ENCODE data around the gene TSPAN33.
"Not testable (repeated sequence)": the region's sequence is repeated elsewhere in the genome, so short reads cannot be mapped to it uniquely, and the experiment has no call there.

TSPAN33 gene

DNA sequence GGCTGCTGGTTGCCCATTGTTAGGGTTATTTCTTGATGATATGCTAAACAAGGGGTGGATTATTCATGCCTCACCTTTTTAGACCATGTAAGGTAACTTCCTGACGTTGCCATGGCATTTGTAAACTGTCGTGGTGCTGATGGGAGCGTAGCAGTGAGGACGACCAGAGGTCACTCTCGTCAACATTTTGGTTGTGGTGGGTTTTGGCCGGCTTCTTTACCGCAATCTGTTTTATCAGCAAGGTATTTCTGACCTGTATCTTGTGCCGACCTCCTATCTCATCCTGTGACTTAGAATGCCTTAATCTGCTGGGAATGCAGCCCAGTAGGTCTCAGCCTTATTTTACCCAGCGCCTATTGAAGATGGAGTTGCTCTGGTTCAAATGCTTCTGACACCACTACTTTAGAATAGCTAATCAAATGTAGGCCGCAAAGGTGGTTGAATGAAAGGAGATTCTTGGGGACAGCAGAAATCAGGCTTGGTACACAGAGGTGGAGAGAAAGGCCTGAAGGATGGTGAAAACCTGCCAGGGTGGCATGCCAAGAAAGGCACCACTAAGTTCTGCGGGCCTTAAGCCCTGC lies 26.0 kb downstream of the TSPAN33 start:
- DNase-seq = no peak

DNA sequence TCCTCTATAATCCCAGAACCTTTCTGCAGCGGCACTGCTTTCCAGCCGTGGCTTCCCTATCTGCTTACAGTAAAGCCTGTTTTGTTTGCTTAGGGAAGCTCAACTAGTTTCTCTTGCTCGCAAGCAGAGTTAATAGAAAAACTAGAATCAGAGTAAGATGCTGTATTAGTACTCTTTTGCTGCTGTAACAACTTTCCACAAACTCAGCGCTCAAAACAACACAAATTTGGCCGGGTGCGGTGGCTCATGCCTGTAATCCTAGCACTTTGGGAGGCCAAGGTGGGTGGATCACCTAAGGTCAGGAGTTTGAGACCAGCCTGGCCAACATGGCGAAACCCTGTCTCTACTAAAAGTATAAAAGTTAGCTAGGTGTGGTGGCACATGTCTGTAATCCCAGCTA lies 29.4 kb downstream of the TSPAN33 start:
- not testable (repeated sequence) for DNase-seq

DNA sequence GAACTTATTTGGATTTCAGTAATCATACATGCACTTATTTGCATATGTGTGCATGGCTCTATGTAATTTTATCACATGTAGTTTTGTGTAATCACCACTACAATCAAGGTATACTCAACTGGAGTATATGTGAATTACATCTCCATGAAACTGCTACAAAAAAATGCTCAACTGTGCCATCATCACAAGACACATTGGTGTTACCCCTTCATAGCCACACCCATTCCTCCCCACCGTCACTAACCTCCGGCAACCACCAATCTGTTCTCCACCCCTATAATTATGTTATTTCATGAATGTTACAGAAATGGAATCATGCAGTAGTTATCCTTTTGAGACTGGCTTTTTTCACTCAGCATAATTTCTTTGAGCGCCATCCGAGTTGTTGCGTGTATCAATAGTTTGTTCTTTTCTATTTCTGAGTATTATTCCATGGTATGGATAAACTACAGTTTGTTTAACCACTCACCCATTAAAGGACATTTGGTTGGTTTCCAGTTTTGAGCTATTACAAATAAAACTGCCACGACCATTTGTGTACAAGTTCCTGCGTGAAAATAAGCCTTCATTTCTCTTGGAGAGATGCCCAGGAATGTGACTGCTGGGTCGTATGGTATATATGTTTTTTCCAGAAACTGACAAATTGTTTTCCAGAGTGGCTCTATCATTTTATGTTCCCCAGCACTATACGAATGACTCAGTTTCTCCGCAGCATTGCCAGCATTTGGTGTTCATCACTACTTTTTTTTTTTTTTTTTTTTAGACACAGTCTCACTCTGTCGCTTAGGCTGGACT lies 32.6 kb downstream of the TSPAN33 start:
- DNase-seq = no peak

DNA sequence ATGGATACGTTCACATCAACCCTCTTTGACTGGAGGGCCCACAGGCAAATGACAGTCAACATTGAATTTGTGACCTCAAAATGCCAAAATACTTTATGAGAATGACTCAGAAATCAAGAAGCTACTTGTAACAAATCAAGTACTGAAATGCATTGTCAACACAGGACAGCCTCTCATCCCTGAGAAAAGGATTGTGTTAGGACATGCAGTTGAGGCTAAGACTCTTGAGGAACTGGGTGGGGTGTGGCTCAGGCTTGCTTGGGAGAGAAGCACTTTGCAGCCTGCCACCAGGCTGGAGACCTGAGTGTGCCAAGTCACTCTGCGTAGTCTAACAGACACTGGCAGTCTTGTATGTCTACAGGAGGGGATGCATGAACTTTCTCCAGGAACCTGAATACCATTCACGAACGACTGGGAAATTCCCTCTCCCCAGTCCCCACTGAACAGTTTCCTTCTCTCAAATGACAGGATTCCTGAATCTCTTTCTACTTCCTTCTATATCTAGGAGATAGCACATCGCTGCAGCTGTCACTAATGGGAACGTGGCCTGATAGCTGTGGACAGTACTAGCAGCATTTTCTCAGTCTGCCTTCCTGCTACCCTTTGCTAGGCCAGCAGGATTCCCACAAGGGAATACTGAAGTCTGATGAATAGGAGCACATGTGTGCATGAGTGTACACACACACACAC lies 40.6 kb downstream of the TSPAN33 start:
- DNase-seq = no peak

DNA sequence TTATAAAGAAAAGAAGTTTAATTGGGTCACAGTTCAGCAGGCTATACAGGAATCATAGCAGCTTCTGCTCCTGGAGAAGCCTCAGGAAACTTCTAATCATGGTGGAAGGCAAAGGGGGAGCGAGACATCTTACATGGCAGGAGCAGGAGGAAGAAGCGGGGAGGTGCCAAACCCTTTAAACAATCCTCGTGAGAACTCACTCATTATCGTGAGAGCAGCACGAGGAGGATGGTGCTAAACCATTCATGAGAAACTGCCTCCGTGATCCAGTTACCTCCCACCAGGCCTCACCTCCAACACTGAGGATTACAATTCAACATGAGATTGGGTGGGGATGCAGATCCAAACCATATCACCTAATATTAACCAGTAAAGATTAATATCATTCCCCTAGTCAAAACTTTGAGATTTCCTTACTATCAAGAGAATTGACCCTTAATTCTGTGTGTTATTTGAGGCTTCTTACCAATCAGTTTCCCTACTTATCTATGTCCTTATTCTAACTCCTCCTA lies 42.3 kb downstream of the TSPAN33 start:
- DNase-seq = no peak

DNA sequence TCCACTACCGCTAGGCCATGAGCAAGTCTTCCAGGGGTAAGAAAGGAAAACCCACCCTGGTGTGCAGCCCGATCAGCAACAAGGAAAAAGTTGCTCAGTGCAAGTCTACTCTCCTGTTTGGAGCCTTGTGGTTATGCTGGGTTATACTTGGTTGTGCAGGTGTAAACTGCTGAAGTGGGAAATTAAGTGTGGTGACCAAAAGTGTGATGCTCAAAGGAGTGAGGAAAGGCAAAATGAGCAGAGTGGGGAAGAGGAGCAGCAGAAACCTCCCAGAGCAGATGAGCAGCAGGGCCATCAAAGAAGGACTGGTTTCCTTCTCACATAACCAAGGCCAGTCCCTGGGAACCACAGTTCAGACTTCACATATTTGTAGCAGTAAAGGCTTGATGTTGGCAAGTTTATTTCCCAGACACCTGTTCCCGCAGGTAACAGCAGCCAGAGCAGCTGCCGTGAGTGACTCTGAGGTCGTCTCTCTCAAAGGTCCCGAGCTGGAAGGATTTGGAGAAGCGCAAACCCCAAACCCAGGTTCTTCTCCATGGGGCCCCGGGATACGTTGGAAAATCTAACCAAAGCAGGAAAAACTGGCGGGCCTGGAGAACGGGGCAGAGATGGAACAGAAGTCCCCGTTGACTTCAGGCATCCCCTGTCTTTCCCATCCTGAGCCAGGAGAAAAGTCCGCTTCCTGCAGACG lies 43.3 kb downstream of the TSPAN33 start:
- DNase-seq = no peak

DNA sequence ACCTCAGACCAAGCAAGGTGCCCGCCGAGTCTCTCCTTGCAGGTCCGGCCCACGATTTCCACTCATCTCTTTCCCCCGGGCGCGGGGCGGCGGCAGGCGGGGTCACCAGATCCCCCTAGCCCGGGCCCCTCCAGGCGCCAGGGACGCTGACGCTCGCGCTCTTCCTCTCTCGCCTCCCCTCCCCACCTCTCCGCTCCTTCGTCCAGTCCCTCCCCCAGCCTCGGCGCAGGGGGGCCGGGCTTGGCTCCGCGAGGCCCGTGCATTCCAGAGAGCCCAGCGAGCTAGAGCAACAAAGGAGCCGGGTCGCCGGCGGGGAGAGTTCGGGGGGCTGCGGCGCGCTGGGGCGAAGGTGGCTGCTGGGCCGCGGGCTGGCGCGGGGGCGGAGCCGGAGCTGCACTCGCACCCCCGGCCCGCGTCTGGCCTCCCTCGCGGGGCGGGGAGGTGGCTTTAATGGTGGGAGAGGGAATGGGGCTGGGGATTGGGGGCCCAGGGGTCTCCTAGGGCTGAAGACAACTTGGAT lies 43.9 kb downstream of the TSPAN33 start, which contains the start of gene SMO:
TSS of gene SMO (plus strand) at position 262 of the 520 bp plus-strand sequence. CDS start 519 bp downstream, outside the sequence.
- no peak for DNase-seq

DNA sequence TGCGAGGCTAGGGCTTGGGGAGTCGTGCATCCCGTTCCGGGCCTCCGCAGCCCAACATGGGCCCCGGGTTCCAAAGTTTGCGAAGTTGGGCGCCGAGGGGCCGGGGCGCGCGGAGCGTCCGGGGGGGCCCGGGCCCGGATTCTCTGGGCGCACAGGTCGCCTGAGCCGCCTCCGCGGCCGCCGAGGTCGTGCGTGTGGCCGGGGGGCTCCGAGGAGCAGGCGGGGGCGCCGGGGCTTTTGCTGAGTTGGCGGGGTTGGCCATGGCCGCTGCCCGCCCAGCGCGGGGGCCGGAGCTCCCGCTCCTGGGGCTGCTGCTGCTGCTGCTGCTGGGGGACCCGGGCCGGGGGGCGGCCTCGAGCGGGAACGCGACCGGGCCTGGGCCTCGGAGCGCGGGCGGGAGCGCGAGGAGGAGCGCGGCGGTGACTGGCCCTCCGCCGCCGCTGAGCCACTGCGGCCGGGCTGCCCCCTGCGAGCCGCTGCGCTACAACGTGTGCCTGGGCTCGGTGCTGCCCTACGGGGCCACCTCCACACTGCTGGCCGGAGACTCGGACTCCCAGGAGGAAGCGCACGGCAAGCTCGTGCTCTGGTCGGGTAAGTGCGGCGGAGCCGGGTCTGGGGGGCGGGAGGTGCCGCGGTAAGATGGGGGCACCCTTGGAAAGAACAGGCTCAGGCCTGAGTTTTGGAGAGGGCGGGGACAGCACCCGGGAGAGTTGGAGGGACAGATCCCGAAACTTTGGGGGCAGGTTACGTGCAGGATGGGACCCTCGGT lies 44.6 kb downstream of the TSPAN33 start:
- no peak for DNase-seq

DNA sequence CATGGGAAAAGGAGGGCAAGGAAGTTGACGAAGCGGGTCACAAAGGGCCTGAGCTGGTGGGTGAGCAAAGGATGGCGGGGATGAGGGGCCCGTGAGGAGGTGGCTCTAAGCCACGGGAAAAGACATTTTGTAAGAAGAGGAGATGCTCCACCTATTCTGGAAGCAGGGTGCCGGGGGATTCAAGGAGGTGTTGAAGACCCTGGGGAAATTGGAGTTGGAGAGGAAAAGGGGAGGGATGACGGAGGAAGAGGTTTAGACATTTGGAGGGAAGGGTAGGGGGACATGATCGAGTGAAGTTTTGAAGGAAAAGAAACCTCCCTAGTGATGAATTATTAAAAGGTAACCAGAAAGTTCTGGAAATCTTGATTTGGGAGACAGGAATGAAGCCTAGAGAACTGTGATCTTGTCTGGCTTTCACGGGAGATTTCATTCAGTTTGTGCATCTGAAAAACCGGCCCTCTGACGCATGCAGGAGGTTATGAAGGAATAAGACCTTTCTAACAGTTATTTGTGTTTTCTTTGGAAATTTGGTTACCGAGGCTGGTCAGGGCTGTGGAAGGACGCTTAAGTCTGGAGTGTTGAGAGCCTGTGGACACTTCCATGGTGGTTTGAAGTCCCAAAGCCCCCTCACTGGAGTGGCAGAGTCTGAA lies 45.3 kb downstream of the TSPAN33 start:
- no peak for DNase-seq

DNA sequence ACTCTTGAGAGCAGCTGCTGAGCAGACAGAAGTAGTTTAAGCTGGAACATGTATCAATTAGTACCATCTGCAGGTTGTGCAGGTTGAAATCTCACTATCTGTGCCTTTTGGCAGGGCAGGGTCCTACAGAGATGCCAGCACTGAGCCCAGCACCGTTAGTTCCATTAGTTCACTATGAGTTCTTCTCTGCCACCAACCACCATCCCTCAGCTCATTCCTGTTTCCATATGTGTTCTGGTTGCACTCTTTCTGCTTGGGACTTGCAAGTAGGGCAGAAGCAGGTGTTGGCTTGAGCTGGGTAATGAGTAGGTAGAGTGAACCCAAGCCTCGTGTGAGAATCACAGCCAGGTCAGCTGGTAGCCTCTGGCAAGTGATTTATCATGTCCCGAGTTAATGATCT lies 46.8 kb downstream of the TSPAN33 start:
- no peak for DNase-seq

DNA sequence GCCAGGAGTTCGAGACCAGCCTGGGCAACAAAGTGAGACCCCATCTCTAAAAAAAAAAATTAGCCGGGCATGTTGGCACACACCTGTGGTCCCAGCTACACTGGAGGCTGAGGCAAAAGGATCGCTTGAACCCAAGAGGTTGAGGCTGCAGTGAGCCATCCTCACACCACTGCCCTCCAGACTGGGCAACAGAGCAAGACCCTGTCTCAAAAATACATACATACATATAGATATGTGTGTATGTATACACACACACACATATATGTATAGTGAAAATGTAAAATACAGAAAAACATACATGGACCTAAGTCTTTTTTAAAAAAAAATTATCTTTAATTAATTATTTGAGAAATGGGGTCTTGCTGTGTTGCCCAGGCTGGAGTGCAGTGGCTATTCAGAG lies 49.4 kb downstream of the TSPAN33 start:
- DNase-seq = no peak

DNA sequence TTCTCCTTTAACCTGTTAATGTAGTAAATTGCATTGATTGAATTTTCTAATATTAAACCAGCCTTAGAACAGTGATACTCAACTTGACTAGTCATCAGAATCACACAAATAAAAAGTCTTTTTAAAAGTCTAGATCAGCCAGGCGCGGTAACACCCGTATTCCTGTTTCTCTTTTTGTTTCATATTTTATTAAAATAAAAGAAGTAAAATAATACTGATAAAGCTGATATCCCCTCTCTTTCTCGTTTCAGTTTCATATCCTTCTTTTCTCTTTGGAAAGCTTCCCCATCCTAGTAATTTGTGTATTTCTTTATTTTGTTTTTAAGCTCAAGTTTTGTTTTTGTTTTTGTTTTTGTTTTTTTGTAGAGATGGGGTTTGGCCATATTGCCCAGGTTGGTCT lies 53.3 kb downstream of the TSPAN33 start:
- DNase-seq = no peak

DNA sequence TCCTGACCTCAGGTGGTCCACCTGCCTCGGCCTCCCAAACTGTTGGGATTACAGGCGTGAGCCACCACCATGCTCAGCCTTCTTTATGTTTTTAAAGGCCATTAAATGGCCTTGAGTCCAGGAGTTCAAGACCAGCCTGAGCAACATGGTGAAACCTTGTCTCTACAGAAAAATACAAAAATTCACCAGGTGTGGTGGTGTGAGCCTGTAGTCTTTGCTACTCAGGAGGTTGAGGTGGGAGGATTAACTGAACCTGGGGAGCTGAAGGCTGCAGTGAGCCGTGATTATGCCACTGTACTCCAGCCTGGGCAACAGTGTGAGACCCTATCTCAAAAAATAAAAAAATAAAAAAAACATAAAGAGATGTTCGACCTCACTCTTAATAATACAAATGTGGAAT lies 54.9 kb downstream of the TSPAN33 start:
- DNase-seq = no peak

DNA sequence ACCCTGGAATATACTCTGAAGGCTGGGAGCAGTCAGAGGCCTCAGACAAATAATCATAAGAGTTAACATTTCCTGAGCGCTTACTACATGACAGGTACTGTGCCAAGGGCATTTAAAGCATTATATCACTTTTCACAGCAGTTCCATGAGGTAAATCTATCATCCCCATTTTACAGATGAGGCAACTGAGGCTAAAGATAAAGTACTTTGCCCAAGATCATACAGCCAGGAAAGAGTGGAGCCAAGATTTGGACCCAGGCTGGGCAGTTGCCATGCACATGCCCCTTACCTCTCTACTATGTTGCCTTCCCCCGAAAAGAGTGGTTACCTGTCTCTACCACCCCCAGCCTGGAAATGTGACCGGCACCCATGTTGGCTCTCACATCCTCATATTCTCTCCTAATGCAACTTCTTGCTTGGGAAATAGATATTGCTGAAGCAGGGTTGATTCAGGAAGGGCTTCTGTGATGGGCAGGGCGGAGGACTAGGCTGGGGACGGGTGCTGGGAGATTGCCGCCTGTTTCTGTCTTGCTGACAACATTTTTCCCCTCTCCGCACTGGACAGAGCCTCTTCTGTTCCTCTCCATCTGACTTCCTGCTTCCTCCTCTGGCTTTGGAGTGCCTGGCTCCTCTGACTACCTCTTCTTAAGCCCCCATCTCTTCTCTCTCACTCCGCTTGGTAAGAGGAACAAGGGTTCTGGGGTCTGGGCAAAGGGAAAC lies 57.7 kb downstream of the TSPAN33 start:
- no peak for DNase-seq

DNA sequence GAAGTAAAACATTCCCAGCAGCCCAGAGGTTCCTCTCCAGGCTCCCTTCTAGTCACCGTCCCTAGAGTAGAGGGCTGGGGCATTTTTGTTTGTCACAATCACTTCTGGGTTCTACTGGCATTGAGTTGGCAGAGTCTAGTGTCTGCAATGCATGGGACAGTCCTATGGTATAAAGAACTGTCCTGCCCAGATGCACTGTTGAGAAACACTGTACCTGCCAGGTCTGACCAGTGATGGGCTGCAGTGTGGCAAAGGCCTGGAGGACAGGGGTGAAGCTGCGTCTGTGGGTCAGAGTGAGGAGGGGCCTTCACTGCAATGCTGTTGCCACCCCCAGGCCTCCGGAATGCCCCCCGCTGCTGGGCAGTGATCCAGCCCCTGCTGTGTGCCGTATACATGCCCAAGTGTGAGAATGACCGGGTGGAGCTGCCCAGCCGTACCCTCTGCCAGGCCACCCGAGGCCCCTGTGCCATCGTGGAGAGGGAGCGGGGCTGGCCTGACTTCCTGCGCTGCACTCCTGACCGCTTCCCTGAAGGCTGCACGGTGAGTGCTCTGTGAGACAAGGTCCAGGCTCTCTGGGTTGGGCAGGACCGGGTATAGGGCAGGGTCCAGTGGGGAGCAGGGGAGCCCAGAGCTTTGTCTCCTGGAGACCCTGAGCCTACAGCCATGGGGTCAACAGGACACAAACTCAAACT lies 58.7 kb downstream of the TSPAN33 start:
- DNase-seq = no peak

DNA sequence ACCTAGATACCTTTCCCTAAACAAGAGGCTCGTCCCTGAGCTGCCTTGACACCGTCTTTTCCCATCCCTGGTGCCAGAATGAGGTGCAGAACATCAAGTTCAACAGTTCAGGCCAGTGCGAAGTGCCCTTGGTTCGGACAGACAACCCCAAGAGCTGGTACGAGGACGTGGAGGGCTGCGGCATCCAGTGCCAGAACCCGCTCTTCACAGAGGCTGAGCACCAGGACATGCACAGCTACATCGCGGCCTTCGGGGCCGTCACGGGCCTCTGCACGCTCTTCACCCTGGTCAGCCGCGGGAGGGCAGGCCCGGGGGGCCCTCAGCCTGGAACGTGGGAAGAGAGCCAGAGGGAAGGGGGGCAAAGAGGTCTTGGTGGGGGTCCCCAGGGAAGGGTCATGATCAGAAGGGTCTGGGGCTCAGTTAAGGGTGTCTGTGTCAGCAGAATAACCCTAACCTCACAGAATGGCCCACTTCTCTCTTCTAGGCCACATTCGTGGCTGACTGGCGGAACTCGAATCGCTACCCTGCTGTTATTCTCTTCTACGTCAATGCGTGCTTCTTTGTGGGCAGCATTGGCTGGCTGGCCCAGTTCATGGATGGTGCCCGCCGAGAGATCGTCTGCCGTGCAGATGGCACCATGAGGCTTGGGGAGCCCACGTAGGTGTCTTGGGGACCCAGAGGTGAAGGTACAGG lies 60.8 kb downstream of the TSPAN33 start:
- DNase-seq = no peak

DNA sequence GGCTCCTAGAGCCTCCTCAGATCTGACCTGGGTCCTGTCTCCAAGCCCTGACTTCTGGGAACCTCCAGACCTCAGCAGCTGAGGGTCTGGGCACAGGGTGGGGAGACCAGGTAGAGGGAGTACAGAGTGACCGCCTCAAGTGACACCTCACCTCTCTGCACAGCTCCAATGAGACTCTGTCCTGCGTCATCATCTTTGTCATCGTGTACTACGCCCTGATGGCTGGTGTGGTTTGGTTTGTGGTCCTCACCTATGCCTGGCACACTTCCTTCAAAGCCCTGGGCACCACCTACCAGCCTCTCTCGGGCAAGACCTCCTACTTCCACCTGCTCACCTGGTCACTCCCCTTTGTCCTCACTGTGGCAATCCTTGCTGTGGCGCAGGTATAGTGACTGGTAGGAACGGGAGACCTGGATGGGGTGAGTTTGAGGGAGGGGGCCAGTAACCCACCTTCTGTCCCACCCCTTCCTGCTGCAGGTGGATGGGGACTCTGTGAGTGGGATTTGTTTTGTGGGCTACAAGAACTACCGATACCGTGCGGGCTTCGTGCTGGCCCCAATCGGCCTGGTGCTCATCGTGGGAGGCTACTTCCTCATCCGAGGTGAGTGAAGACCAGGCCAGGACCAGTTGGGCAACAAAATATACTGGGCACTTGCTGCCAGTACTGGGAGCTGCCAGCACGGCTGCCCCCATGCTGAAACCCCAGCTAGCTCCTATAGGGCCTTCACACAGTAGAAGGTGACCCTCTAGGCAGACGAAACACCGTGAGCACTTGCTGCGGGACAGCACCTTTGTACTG lies 61.7 kb downstream of the TSPAN33 start:
- no peak for DNase-seq

DNA sequence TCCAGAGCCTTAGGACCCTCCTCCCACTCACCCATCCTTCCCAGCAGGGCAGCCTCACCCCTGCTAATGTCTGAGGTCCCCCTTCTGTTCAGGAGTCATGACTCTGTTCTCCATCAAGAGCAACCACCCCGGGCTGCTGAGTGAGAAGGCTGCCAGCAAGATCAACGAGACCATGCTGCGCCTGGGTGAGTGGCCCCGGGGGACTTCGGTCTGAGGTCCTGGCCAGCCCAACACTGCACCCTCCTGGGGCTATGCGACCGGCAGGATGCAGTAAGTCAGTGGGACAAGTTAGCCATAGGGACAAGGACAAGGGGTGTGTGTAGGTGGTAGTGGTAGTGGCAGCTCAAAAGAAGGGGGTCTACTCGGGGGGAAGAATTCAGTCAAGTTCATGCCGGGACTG lies 64.2 kb downstream of the TSPAN33 start:
- no peak for DNase-seq
